HCT116 (cell line): Measurements from ENCODE around the gene OR14A16.

Experiments
- POLR2A ChIP-seq: IDR thresholded peaks from 2 replicates; pipeline ENCODE4 v1.7.0; 2011; ENCODE audit warnings: borderline replicate concordance; ENCODE audit not compliant: insufficient read depth, insufficient read length; ENCODE audit errors: extremely low read depth
- TCF7L2 ChIP-seq: IDR thresholded peaks from 2 replicates; pipeline ENCODE4 v1.7.0; 2011; ENCODE audit warnings: borderline replicate concordance, inconsistent platforms; ENCODE audit not compliant: insufficient read depth, insufficient read length; ENCODE audit errors: extremely low read depth
- TF ChIP-seq, protein P1 (sequence below), 3 experiments: fragments of 200-600 bp in 1 of 3; sonication (generic) in 1 of 3; IDR thresholded peaks in 2 of 3; conservative IDR thresholded peaks in 1 of 3; 2 replicates each; pipeline ENCODE4 v1.5.1; 2012 to 2017; ENCODE audit warnings: low read depth in 2 of 3, low read length in 2 of 3, antibody characterized with exemption in 1 of 3, borderline replicate concordance in 1 of 3, control low read depth in 1 of 3, mild to moderate bottlenecking in 1 of 3, mixed read lengths in 1 of 3, mixed run types in 1 of 3, moderate library complexity in 1 of 3; ENCODE audit not compliant: insufficient read depth in 1 of 3
- TF ChIP-seq, protein P2 (sequence below): IDR thresholded peaks from 2 replicates; pipeline ENCODE4 v1.6.1; 2012; ENCODE audit warnings: low read depth

DNA sequence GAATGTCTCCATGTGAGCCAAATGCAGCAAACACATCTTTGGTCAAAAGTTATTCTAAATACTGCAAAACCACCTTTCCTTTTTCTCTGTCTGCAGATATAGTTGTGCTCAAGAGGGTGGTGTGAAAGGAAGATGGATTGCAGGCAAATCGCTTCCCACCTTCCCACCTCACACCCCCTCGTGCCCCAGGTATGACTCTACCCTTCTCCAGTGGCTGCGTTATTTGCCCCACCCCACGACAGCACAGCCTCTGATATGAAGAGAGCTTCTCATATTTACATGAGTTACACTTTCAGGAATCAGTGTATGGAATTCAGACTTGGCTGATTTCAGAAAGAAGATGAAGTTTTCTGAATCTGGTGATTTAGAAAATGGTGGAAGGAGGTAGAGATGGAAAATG is 38.8 kb upstream of the OR14A16 start:
- no peak for TF ChIP-seq POLR2A
- TF ChIP-seq, protein P1, sequence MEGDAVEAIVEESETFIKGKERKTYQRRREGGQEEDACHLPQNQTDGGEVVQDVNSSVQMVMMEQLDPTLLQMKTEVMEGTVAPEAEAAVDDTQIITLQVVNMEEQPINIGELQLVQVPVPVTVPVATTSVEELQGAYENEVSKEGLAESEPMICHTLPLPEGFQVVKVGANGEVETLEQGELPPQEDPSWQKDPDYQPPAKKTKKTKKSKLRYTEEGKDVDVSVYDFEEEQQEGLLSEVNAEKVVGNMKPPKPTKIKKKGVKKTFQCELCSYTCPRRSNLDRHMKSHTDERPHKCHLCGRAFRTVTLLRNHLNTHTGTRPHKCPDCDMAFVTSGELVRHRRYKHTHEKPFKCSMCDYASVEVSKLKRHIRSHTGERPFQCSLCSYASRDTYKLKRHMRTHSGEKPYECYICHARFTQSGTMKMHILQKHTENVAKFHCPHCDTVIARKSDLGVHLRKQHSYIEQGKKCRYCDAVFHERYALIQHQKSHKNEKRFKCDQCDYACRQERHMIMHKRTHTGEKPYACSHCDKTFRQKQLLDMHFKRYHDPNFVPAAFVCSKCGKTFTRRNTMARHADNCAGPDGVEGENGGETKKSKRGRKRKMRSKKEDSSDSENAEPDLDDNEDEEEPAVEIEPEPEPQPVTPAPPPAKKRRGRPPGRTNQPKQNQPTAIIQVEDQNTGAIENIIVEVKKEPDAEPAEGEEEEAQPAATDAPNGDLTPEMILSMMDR (IDR thresholded peaks at IDR 0.05 in 2 of 3, conservative IDR thresholded peaks at IDR 0.05 in 1 of 3; ENCODE audit: borderline replicate concordance in 1 of 3, insufficient read depth in 1 of 3, low read depth in 2 of 3, low read length in 2 of 3): no peak
- TF ChIP-seq TCF7L2: no peak
- TF ChIP-seq, protein P2, sequence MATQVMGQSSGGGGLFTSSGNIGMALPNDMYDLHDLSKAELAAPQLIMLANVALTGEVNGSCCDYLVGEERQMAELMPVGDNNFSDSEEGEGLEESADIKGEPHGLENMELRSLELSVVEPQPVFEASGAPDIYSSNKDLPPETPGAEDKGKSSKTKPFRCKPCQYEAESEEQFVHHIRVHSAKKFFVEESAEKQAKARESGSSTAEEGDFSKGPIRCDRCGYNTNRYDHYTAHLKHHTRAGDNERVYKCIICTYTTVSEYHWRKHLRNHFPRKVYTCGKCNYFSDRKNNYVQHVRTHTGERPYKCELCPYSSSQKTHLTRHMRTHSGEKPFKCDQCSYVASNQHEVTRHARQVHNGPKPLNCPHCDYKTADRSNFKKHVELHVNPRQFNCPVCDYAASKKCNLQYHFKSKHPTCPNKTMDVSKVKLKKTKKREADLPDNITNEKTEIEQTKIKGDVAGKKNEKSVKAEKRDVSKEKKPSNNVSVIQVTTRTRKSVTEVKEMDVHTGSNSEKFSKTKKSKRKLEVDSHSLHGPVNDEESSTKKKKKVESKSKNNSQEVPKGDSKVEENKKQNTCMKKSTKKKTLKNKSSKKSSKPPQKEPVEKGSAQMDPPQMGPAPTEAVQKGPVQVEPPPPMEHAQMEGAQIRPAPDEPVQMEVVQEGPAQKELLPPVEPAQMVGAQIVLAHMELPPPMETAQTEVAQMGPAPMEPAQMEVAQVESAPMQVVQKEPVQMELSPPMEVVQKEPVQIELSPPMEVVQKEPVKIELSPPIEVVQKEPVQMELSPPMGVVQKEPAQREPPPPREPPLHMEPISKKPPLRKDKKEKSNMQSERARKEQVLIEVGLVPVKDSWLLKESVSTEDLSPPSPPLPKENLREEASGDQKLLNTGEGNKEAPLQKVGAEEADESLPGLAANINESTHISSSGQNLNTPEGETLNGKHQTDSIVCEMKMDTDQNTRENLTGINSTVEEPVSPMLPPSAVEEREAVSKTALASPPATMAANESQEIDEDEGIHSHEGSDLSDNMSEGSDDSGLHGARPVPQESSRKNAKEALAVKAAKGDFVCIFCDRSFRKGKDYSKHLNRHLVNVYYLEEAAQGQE: no peak
